Psoas muscle (tissue), 8 donors: Measurements from ENCODE around the gene TCEAL3. TPM values are rescaled to one million over a fixed set of nuclear protein-coding genes. Genes with fewer than 3 reads are reported as not detected.
A peak's percentile ranks its signal among the peaks of the same experiment; 100 is the strongest.
"Not testable (repeated sequence)": the region's sequence is repeated elsewhere in the genome, so short reads cannot be mapped to it uniquely, and the experiment has no call there.

Source experiments
- ATAC-seq, 4 donors: fragments of 200-7000 bp; cut with Tn5 transposase; one replicate each; pipeline ENCODE4 v1.9.1; 2020; ENCODE audit warnings: moderate library complexity in 3 of 4, mild to moderate bottlenecking in 2 of 4
- DNase-seq, 2 donors: peaks; one replicate each; pipeline ENCODE4 v3.0.0-alpha.2; 2020
- H3K27ac ChIP-seq: fragments of 200-600 bp; one replicate; pipeline ENCODE4 v1.8.0; 2022
- H3K27me3 ChIP-seq, 3 donors: fragments of 200-600 bp in 1 of 3; one replicate each; pipeline versions ENCODE4 v1.6.1 to v1.8.0; 2013 to 2022; ENCODE audit warnings: low read length in 2 of 3, mild to moderate bottlenecking in 2 of 3, moderate library complexity in 1 of 3; ENCODE audit not compliant: insufficient read depth in 3 of 3
- H3K36me3 ChIP-seq, 2 donors: fragments of 200-600 bp in 1 of 2; one replicate each; pipeline versions ENCODE4 v1.6.1 to v1.8.0; 2013 to 2022; ENCODE audit warnings: low read depth in 1 of 2, mild to moderate bottlenecking in 1 of 2, moderate library complexity in 1 of 2; ENCODE audit not compliant: insufficient read depth in 1 of 2
- H3K4me1 ChIP-seq: fragments of 200-600 bp; one replicate; pipeline ENCODE4 v1.8.0; 2022
- H3K4me3 ChIP-seq: fragments of 200-600 bp; one replicate; pipeline ENCODE4 v1.8.0; 2022; ENCODE audit warnings: mild to moderate bottlenecking
- H3K9me3 ChIP-seq: fragments of 200-600 bp; one replicate; pipeline ENCODE4 v1.8.0; 2022
- WGBS, 3 donors: extraction: QIAGEN DNeasy Blood & Tissue Kit; methylation state at CpG; one replicate each; pipeline versions ENCODE4 v1.1.6 to v1.1.7; 2013; 5-methylcytosine and 5-hydroxymethylcytosine counted together
- intact Hi-C, 2 donors: fragments of 100-400 bp; cut with DNase I; formaldehyde crosslinking; loops; one replicate each; pipeline versions ENCODE4 v1.11.0 to v1.14.2; 2022
- polyA plus RNA-seq, 3 donors: library from polyadenylated mRNA; stranded (reverse); fragments of 200-250 nt; gene quantifications; one replicate each; pipeline ENCODE4 v1.2.3, GENCODE V29; 2013
- total RNA-seq, 4 donors: library from RNA; stranded (reverse); fragmentation: NEBNext Ultra II Directional in 2 of 4; extraction: Animal tissue kit (Norgen Biotek cat#: 25700) in 2 of 4; gene quantifications; one replicate each; pipeline versions ENCODE4 v1.2.1 to v1.2.4, GENCODE V29; 2021 to 2023
- TF ChIP-seq, protein P1 (sequence below): fragments of 200-600 bp; IDR thresholded peaks from one replicate; pipeline ENCODE4 v1.8.0; 2022; ENCODE audit warnings: antibody characterized with exemption
- donor health status: healthy with polysubstance abuse.
- donor health status: DM: no; HTN: no; CAD: no; lungs with moderate emphysema.
- donor health status: Bipolar disorder and iron deficiency.
- donor health status: healthy.
- donor health status: DM: yes; HTN: yes; CAD: no.
- donor health status: DM: no; HTN: no; CAD: no.
- donor health status: DM: no; HTN: no; CAD: no.
- donor health status: DM: yes; HTN: yes; CAD: no.

TCEAL3 gene
- total and polyA plus RNA-seq, 7 donors: 6.6 to 13.2 (median 7.0) TPM

DNA sequence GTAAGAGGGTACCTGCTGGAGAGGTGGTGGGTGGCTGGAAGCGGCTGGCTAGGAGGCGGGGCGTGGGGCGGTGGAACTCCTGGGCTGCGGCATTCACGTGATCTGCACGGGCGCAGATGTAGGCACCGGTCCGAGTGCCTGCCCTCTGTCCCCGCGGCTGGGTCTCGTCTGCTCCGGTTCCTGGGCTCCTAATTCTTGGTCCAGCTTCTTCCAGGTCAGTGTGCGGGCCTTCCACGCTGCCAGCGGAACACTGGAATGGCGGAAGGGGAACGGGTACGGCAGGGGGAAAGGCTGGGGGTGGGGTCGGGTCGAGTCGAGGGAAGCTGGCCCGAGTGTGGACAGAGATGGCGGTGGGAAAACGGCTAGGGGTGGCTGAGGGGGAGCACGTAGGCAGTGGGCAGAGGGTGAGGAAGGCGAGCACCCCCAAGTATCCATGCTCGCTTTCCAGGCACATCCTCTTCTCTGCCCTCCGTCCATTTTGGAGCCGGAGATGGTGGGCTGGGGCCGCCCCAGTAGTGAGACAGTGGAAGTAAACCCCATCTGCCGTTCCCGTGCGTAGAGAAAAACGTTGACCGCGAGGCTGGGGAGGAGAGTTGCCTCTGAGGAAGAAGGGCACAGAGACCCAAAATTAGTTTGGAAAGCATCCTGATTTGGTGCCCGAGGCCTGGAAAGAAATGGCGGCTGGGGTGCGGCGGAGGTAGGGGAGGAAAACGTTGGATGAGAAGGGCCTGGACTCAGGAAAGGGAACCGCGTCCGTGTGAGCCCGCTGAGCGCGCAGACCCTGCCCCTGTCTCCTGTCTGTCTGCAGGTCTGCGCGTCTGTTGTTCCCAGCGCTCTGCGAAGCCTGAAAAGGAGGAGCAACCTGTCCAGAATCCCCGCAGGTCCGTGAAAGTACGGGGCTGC, 22.1 kb upstream of the TCEAL3 start, which contains the start of gene TCEAL4:
Gene TCEAL4 (plus strand): TSS at position 105 of the 903 bp plus-strand sequence. CDS start 1,161 bp downstream, outside the sequence.
- H3K36me3 ChIP-seq: peaks cover 0 to 11% of the 10 kb centered on the region in 2 donors
- intact Hi-C loops: no loop called here
- peaks cover 0 to 6% (median 0%) of the 10 kb centered on the region in 3 donors for H3K27me3 ChIP-seq
- H3K4me1 ChIP-seq: no peaks in the 10 kb centered on the region
- peak within 1 kb of the TSS; percentile 75 for H3K4me3 ChIP-seq
- DNase-seq: peak; percentile 46 to 75
- peak; percentile 86 to 96 (median 91) for ATAC-seq
- TF ChIP-seq, protein P1, sequence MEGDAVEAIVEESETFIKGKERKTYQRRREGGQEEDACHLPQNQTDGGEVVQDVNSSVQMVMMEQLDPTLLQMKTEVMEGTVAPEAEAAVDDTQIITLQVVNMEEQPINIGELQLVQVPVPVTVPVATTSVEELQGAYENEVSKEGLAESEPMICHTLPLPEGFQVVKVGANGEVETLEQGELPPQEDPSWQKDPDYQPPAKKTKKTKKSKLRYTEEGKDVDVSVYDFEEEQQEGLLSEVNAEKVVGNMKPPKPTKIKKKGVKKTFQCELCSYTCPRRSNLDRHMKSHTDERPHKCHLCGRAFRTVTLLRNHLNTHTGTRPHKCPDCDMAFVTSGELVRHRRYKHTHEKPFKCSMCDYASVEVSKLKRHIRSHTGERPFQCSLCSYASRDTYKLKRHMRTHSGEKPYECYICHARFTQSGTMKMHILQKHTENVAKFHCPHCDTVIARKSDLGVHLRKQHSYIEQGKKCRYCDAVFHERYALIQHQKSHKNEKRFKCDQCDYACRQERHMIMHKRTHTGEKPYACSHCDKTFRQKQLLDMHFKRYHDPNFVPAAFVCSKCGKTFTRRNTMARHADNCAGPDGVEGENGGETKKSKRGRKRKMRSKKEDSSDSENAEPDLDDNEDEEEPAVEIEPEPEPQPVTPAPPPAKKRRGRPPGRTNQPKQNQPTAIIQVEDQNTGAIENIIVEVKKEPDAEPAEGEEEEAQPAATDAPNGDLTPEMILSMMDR: no peak
- no peaks in the 10 kb centered on the region for H3K9me3 ChIP-seq
- peak within 1 kb of the TSS; percentile 71 for H3K27ac ChIP-seq
- 0 to 23% (median 0%) methylated on average over 25 to 56 of the region's 56 CpGs for WGBS, 3 donors

DNA sequence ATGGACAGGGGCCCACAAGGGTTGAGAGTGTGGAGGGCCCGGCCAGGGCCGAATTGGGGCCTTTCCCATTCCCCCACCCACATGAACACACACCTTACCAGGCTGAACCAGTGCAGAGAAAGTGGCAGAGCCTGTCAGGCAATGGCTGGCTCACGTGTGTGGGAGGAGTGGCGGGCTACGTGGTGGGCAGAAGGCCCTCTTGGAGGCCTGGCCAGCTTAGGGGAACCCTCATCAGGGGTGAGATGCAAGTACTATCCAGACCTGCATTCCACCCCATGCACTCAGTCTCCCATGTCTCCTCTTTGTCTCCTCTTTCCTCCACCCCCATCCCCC, 21.5 kb upstream of the TCEAL3 start:
- 15 to 33% methylated on average over 5 of the region's 5 CpGs; no CpG with 5 or more reads in 1 of the 3 donors for WGBS, 3 donors
- Histone ChIP-seq H3K36me3 (peaks cover 0 to 11% of the 10 kb centered on the region in 2 donors), H3K4me1 (no peaks in the 10 kb centered on the region), H3K27ac (peak overlapping the region; percentile 71), H3K27me3 (peaks cover 0 to 6% (median 0%) of the 10 kb centered on the region in 3 donors), H3K4me3 (peak overlapping the region; percentile 75), H3K9me3 (no peaks in the 10 kb centered on the region)
- ATAC-seq (peak; percentile 26 to 63 (median 48)), DNase-seq (peak in 1 of 2 donors; percentile 48)
- intact Hi-C loops: no loop called here
- TF ChIP-seq, protein P1: no peak

DNA sequence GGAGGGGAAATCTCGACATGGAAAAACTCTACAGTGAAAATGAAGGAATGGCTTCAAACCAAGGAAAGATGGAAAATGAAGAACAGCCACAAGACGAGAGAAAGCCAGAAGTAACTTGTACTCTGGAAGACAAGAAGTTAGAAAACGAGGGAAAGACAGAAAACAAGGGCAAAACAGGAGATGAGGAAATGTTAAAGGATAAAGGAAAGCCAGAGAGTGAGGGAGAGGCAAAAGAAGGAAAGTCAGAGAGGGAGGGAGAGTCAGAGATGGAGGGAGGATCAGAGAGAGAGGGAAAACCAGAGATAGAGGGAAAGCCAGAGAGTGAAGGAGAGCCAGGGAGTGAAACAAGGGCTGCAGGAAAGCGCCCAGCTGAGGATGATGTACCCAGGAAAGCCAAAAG, 21.1 kb upstream of the TCEAL3 start:
- Histone ChIP-seq H3K27ac (peak overlapping the region; percentile 71), H3K9me3 (no peaks in the 10 kb centered on the region), H3K36me3 (peaks cover 0 to 11% of the 10 kb centered on the region in 2 donors), H3K27me3 (peaks cover 0 to 6% (median 0%) of the 10 kb centered on the region in 3 donors), H3K4me1 (no peaks in the 10 kb centered on the region), H3K4me3 (peak overlapping the region; percentile 75)
- intact Hi-C loops: no loop called here
- 39 to 69% (median 50%) methylated on average over 4 of the region's 4 CpGs for WGBS, 3 donors
- no peak for ATAC-seq
- no peak for DNase-seq
- TF ChIP-seq, protein P1: no peak

DNA sequence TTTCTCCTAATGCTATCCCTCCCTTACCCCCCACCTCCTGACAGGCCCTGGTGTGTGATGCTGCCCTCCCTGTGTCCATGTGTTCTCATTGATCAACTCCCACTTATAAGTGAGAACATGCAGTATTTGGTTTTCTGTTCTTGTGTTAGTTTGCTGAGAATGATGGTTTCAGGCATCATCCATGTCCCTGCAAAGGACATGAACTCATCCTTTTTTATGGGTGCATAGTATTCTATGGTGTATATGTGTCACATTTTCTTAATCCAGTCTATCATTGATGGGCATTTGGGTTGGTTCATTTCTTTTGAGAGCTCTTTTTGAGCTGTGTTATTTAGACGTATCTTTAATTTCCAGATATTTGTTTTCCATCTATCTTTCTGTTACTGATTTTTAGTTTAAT, 15.5 kb upstream of the TCEAL3 start:
- H3K27me3 ChIP-seq, H3K9me3 ChIP-seq, DNase-seq, H3K27ac ChIP-seq, intact Hi-C loops, H3K4me1 ChIP-seq, H3K4me3 ChIP-seq, ATAC-seq: not testable (repeated sequence)
- H3K36me3 ChIP-seq: peaks cover 0 to 11% of the 10 kb centered on the region in 2 donors
- WGBS, 3 donors: 81 to 100% (median 98%) methylated on average over 1 of the region's 1 CpG

DNA sequence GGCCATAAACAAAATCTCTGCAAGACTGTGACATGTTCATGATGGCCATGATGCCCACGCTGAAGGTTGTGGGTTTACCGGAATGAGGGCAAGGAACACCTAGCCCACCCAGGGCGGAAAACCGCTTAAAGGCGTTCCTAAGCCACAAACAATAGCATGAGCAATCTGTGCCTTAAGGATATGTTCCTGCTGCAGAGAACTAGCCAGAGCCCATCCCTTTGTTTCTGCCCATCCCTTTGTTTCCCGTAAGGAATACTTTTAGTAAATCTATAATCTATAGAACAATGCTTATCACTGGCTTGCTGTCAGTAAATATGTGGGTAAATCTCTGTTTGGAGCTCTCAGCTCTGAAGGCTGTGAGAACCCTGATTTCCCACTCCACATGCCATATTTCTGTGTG, 12.6 kb upstream of the TCEAL3 start:
- DNase-seq, H3K4me1 ChIP-seq, H3K9me3 ChIP-seq, H3K4me3 ChIP-seq, H3K36me3 ChIP-seq, H3K27me3 ChIP-seq, intact Hi-C loops, ATAC-seq, H3K27ac ChIP-seq: not testable (repeated sequence)
- 85 to 100% (median 97%) methylated on average over 6 of the region's 6 CpGs for WGBS, 3 donors
